G401.6 (cell line): ENCODE measurements around the gene SLK.

ENCODE experiments used
- FAIRE-seq: peaks from 2 replicates; lab custom pipeline; 2012; peaks lifted over from hg19 to GRCh38; lab: Jason Lieb, UNC

The SLK gene

GRCh38 chr10:103942866-103943265 is 24.1 kb upstream of the SLK start:
- no peak for FAIRE-seq

GRCh38 chr10:103947799-103948516 is 19.0 kb upstream of the SLK start:
- no peak for FAIRE-seq

GRCh38 chr10:103949728-103950127 is 17.2 kb upstream of the SLK start:
- no peak for FAIRE-seq

- FAIRE-seq, result no peak
Observed at GRCh38 chr10:103951183-103951582, 15.8 kb upstream of the SLK start.

- FAIRE-seq, result no peak
Observed at GRCh38 chr10:103951942-103952341, 15.0 kb upstream of the SLK start.

- FAIRE-seq, result peak; percentile 37
Observed at GRCh38 chr10:103954543-103954942, 12.4 kb upstream of the SLK start.

GRCh38 chr10:103958996-103959395 is 7.9 kb upstream of the SLK start:
- no peak for FAIRE-seq

GRCh38 chr10:103960103-103960502 is 6.8 kb upstream of the SLK start:
- FAIRE-seq, result no peak

GRCh38 chr10:103967448-103968071 is 620 bp downstream of the SLK start:
- no peak for FAIRE-seq

- no peak for FAIRE-seq
Observed at GRCh38 chr10:103968441-103969391, 1.8 kb downstream of the SLK start.

GRCh38 chr10:103969436-103969835 is 2.5 kb downstream of the SLK start:
- peak; percentile 27 for FAIRE-seq

GRCh38 chr10:103969857-103970627 is 3.1 kb downstream of the SLK start:
- no peak for FAIRE-seq

- FAIRE-seq, result no peak
Observed at GRCh38 chr10:103975169-103975568, 8.2 kb downstream of the SLK start.

- no peak for FAIRE-seq
Observed at GRCh38 chr10:103977204-103977603, 10.3 kb downstream of the SLK start.

- no peak for FAIRE-seq
Observed at GRCh38 chr10:103979530-103979929, 12.6 kb downstream of the SLK start.

- FAIRE-seq, result peak; percentile 21
Observed at GRCh38 chr10:103980288-103980906, 13.5 kb downstream of the SLK start.

- no peak for FAIRE-seq
Observed at GRCh38 chr10:103982639-103983038, 15.7 kb downstream of the SLK start.

GRCh38 chr10:103983367-103983911 is 16.5 kb downstream of the SLK start:
- FAIRE-seq, result no peak

- peak; percentile 54 for FAIRE-seq
Observed at GRCh38 chr10:103985726-103986125, 18.8 kb downstream of the SLK start.

- no peak for FAIRE-seq
Observed at GRCh38 chr10:103986360-103986759, 19.4 kb downstream of the SLK start.

GRCh38 chr10:103990121-103990520 is 23.2 kb downstream of the SLK start:
- FAIRE-seq, result no peak
